Aorta (tissue), 5 donors: ENCODE measurements around the gene CEP170. TPM values are rescaled to one million over a fixed set of nuclear protein-coding genes. Genes with fewer than 3 reads are reported as not detected.

Source experiments
- ATAC-seq: fragments of 200-7000 bp; cut with Tn5 transposase; one replicate; pipeline ENCODE4 v1.9.1; 2022; ENCODE audit warnings: moderate library complexity; ENCODE audit not compliant: low FRiP score
- DNase-seq, 2 donors: peaks; one replicate each; pipeline ENCODE4 v3.0.0-alpha.2; 2020
- H3K27ac ChIP-seq, 2 donors: one replicate each; pipeline ENCODE4 v1.5.1; 2013; ENCODE audit warnings: low read length in 2 of 2, mild to moderate bottlenecking in 2 of 2, moderate library complexity in 2 of 2, control low read depth in 1 of 2, inconsistent platforms in 1 of 2, low read depth in 1 of 2
- H3K27me3 ChIP-seq, 2 donors: one replicate each; pipeline ENCODE4 v1.6.1; 2013; ENCODE audit warnings: control low read depth in 1 of 2, low read length in 1 of 2, mild to moderate bottlenecking in 1 of 2, moderate library complexity in 1 of 2; ENCODE audit not compliant: insufficient read depth in 2 of 2, control insufficient read depth in 1 of 2
- H3K36me3 ChIP-seq, 2 donors: one replicate each; pipeline ENCODE4 v1.6.1; 2013; ENCODE audit warnings: control low read depth in 1 of 2, low read length in 1 of 2, mild to moderate bottlenecking in 1 of 2; ENCODE audit not compliant: insufficient read depth in 2 of 2, control insufficient read depth in 1 of 2
- H3K4me1 ChIP-seq, 2 donors: one replicate each; pipeline ENCODE4 v1.6.1; 2013; ENCODE audit warnings: low read length in 2 of 2, control low read depth in 1 of 2, mild to moderate bottlenecking in 1 of 2, moderate library complexity in 1 of 2; ENCODE audit not compliant: insufficient read depth in 2 of 2, control insufficient read depth in 1 of 2
- H3K4me3 ChIP-seq, 2 donors: one replicate each; pipeline ENCODE4 v1.5.1; 2013; ENCODE audit warnings: low read length in 2 of 2, control low read depth in 1 of 2, mild to moderate bottlenecking in 1 of 2
- H3K9me3 ChIP-seq: one replicate; pipeline ENCODE4 v1.6.1; 2013; ENCODE audit warnings: mild to moderate bottlenecking, low read length; ENCODE audit not compliant: control insufficient read depth
- WGBS, 2 donors: extraction: QIAGEN DNeasy Blood & Tissue Kit; methylation state at CpG; one replicate each; pipeline ENCODE4 v1.1.7; 2013; 5-methylcytosine and 5-hydroxymethylcytosine counted together
- intact Hi-C, 2 donors: fragments of 100-400 bp; cut with DNase I; formaldehyde crosslinking; loops; one replicate each; pipeline versions ENCODE4 v1.14.2 to v1.15.0; 2022
- long read RNA-seq, 2 donors: library from polyadenylated mRNA; unstranded; transcript quantifications; one replicate each; pipeline ENCODE4 v2.0.0, GENCODE V29; 2020 to 2021
- polyA plus RNA-seq, 2 donors: library from polyadenylated mRNA; stranded (reverse); fragments of 200-250 nt; gene quantifications; one replicate each; pipeline ENCODE4 v1.2.3, GENCODE V29; 2013
- total RNA-seq, 2 donors: library from RNA; stranded (reverse); fragmentation: NEBNext Ultra II Directional; extraction: Animal tissue kit (Norgen Biotek cat#: 25700); gene quantifications; one replicate each; pipeline ENCODE4 v1.2.1, GENCODE V29; 2021
- donor health status: healthy with polysubstance abuse.
- donor health status: Bipolar disorder and iron deficiency.
- donor health status: DM: no; HTN: no; CAD: no.
- donor health status: DM: no; HTN: no; CAD: no.
- donor health status: DM: yes; HTN: yes; CAD: no.

Gene CEP170
- total RNA-seq, result 100 to 1,000 TPM in 1 of 2 donors, 10 to 100 TPM in 1; 63.5 to 120 TPM
- polyA plus RNA-seq, result 10 to 100 TPM; 12.9 to 13.7 TPM
- long read RNA-seq, donor 1, transcript CEP170-221 (4 exons, 1,180 nt), result major isoform, 5 of 82 reads
- long read RNA-seq, donor 1, partial matches to known transcripts, result 54 of 82 reads
- long read RNA-seq, donor 1, other reads (novel, unspliced or antisense), result 22 of 82 reads
- long read RNA-seq, donor 2, partial matches to known transcripts, result 14 of 29 reads
- long read RNA-seq, donor 2, other reads (novel, unspliced or antisense), result 11 of 29 reads

GRCh38 chr1:243254927-243255790 is at the start of gene CEP170:
CEP170 (minus strand) TSS chr1:243255281; CDS start chr1:243225280, 30,001 bp downstream.
- ATAC-seq, result peak; percentile 93

GRCh38 chr1:243301059-243301458 is 46.0 kb upstream of the CEP170 start:
- Histone ChIP-seq H3K9me3 (no peaks in the 10 kb centered on the region), H3K4me3 (no peak overlapping the region), H3K27ac (no peak overlapping the region), H3K4me1 (no peaks in the 10 kb centered on the region), H3K36me3 (peaks cover 0 to 1% of the 10 kb centered on the region in 2 donors), H3K27me3 (no peaks in the 10 kb centered on the region)
- DNase-seq, result no peak
- WGBS, 2 donors, result 96% methylated on average over 2 of the region's 2 CpGs
- no peak for ATAC-seq
- intact Hi-C loops, result no loop called here

More at GRCh38 chr1:243254927-243255790, at the start of gene CEP170:
- peak within 1 kb of the TSS; percentile 59 to 81 for H3K27ac ChIP-seq
- peak; percentile 96 to 97 for DNase-seq
- no peaks in the 10 kb centered on the region for H3K9me3 ChIP-seq
- 0% methylated on average over 71 to 74 of the region's 74 CpGs for WGBS, 2 donors
- H3K36me3 ChIP-seq, result no peaks in the 10 kb centered on the region
- peak within 1 kb of the TSS; percentile 58 to 86 for H3K4me3 ChIP-seq
- intact Hi-C loops, result no loop called here
- H3K27me3 ChIP-seq, result no peaks in the 10 kb centered on the region
- H3K4me1 ChIP-seq, result no peaks in the 10 kb centered on the region

- Histone ChIP-seq H3K4me3 (no peak overlapping the region), H3K36me3 (peaks cover 0 to 1% of the 10 kb centered on the region in 2 donors), H3K27me3 (no peaks in the 10 kb centered on the region), H3K4me1 (no peaks in the 10 kb centered on the region), H3K27ac (no peak overlapping the region), H3K9me3 (no peaks in the 10 kb centered on the region)
- DNase-seq, result no peak
- intact Hi-C loops, result no loop called here
- 98 to 100% methylated on average over 1 of the region's 1 CpG for WGBS, 2 donors
- ATAC-seq, result no peak
These were observed 44.0 kb upstream of the CEP170 start for GRCh38 chr1:243299069-243299468.

GRCh38 chr1:243294723-243295121 is 39.6 kb upstream of the CEP170 start:
- Histone ChIP-seq H3K27ac (no peak overlapping the region), H3K4me3 (no peak overlapping the region)

GRCh38 chr1:243293941-243294722 is 39.1 kb upstream of the CEP170 start:
- Histone ChIP-seq H3K4me3 (no peak overlapping the region), H3K4me1 (no peaks in the 10 kb centered on the region), H3K36me3 (no peaks in the 10 kb centered on the region), H3K27ac (no peak overlapping the region), H3K9me3 (no peaks in the 10 kb centered on the region), H3K27me3 (no peaks in the 10 kb centered on the region)
- WGBS, 2 donors, result 81 to 94% methylated on average over 3 to 4 of the region's 4 CpGs
- ATAC-seq (no peak), DNase-seq (no peak)
- intact Hi-C loops, result no loop called here

More at GRCh38 chr1:243294723-243295121, 39.6 kb upstream of the CEP170 start:
- WGBS, 2 donors, result 68 to 69% methylated on average over 3 of the region's 3 CpGs
- DNase-seq (no peak), ATAC-seq (no peak)
- H3K36me3 ChIP-seq, result peaks cover 0 to 1% of the 10 kb centered on the region in 2 donors
- H3K9me3 ChIP-seq, result no peaks in the 10 kb centered on the region
- no peaks in the 10 kb centered on the region for H3K27me3 ChIP-seq
- no peaks in the 10 kb centered on the region for H3K4me1 ChIP-seq
- intact Hi-C loops, result no loop called here

- H3K27me3 ChIP-seq, result no peaks in the 10 kb centered on the region
- 99 to 100% methylated on average over 5 of the region's 5 CpGs for WGBS, 2 donors
- H3K27ac ChIP-seq, result no peak overlapping the region
- ATAC-seq (no peak), DNase-seq (no peak)
- no peaks in the 10 kb centered on the region for H3K36me3 ChIP-seq
- intact Hi-C loops, result no loop called here
- H3K4me1 ChIP-seq, result peaks cover 0 to 1% of the 10 kb centered on the region in 2 donors
- H3K4me3 ChIP-seq, result no peak overlapping the region
- no peaks in the 10 kb centered on the region for H3K9me3 ChIP-seq
These were observed 37.0 kb upstream of the CEP170 start for GRCh38 chr1:243292117-243292516.

- Histone ChIP-seq H3K36me3 (no peaks in the 10 kb centered on the region), H3K9me3 (no peaks in the 10 kb centered on the region), H3K27ac (no peak overlapping the region), H3K27me3 (no peaks in the 10 kb centered on the region), H3K4me1 (peaks cover 1 to 5% of the 10 kb centered on the region in 2 donors), H3K4me3 (no peak overlapping the region)
- ATAC-seq (no peak), DNase-seq (no peak)
- intact Hi-C loops, result no loop called here
- 85 to 90% methylated on average over 1 of the region's 1 CpG for WGBS, 2 donors
These were observed 36.2 kb upstream of the CEP170 start for GRCh38 chr1:243291292-243291691.

- H3K4me1 ChIP-seq, result peaks cover 1 to 5% of the 10 kb centered on the region in 2 donors
- no peaks in the 10 kb centered on the region for H3K36me3 ChIP-seq
- WGBS, 2 donors, result 81 to 86% methylated on average over 6 of the region's 6 CpGs
- H3K27ac ChIP-seq, result no peak overlapping the region
- intact Hi-C loops, result no loop called here
- H3K9me3 ChIP-seq, result no peaks in the 10 kb centered on the region
- ATAC-seq (no peak), DNase-seq (no peak)
- no peaks in the 10 kb centered on the region for H3K27me3 ChIP-seq
- no peak overlapping the region for H3K4me3 ChIP-seq
These were observed 33.0 kb upstream of the CEP170 start for GRCh38 chr1:243288062-243288461.
